Activated CD4-positive, alpha-beta T cell treated with anti-CD3 and anti-CD28 coated beads, Interleukin-2, amount 50 U/mL, for 48 hours (primary cell): ENCODE results near the gene TGM2.

Experiments used
- DNase-seq, 2 experiments: peaks; one replicate each; pipeline ENCODE4 v3.0.0-alpha.2; 2020

Gene TGM2

DNA sequence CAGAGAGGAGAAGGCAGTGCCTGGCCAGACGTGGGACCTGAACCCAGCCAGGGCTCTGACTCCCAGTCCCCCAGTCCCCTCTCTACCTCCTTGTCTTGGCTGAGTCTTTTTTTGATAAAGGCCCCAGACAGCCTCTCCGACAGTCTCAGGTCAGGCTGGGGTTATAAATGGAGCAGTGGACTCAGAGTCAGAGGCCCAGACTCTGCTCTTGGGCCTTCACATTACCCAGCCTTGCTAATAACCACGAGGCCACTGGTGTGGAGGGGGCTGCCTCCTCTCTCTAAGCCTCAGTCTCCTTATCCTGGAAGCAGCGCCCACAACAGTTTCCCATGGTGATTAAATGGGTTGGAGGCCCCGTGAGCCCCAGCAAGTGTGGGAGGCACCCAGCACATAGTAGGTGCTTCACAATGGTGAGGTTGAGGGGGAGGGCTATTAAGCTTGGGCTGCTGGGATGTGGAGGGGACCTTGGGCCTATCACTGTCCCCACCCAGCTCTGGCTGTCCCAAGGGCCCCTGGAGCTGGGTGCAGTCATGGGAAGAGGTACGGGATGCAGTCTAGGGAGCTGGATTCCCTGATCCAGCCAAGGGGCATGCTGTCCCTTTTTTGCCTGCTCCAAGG, 35.7 kb downstream of the TGM2 start:
- DNase-seq: no peak

DNA sequence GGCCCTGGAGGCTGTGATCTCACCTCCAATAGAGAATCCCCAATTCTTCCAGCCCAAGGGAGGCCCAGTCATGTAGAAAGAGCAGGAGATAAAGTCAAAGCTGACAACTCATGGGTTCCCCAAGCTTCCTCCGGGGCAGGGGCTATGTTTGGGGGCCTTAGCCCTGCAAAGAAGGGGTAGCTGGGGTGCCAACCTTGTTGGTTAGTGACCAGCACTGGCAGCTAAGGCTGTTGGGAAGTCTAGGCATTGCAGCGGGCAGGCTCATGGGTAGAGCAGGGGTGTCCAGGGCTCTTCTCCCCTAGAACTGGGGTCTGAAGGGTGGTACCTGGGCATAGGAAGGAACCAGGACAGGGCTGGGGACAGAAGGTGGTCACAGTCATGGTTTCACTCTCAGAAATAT, 36.4 kb downstream of the TGM2 start:
- no peak for DNase-seq

DNA sequence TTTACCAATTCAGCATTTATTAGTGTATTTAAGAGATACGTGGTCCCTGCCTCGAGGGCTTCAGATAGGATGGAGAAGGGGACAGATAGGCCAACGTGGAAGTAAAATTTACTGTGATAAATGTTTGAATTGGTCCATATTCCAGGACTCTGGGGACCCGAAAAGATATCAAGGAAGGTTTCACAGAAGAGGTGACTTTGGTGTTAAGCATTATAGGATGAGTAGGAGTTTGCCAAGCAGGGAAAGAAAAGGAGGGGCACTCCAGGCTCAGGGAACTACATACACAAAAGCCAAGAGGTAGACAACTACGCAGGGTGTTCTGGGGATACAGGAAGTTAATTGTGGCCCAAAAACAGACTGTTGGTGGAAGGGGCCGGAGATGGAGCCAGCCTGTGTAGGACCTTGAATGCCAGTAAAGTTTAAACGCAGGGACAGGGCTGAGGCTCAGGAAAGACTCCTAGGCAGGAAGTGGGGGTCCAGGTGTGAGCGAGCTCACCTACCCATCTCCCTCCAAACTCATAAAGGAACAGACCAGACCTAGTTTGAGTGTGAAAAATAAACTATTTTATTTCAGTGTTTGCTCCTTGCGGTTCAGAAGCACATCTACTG, 37.0 kb downstream of the TGM2 start:
- no peak for DNase-seq

DNA sequence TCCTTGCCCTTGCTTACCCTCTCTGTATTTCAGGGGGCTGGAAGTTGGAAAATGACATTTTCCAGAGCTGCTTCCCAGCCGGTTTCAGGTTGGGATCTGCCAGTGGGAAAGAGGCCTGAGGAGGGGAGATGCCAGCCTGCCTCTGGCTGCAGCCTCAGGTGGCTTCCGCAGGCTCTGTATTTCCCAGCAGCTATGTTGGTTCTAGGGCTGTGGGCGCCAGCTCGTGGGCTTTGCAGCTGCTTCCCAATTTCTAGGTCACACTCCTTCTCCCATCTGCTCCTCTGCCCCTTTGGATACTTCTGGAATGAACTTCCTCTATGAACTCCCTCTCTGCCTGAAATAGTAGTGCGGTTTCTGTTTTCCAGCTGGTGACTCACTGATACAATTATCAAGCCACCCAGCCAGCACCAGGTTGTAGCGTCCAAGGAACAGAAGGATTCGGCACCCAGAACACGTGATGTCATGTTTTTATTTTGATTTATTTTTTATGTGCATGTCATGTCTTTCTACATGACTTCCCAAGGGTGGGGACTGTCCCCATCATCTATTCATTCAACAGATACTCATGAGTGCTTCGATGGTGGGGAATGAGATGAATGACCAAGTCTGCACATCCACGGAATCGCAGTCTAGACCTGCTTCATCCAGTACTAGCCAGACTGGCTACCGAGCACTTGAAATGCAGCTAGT, 38.0 kb downstream of the TGM2 start:
- DNase-seq: no peak

DNA sequence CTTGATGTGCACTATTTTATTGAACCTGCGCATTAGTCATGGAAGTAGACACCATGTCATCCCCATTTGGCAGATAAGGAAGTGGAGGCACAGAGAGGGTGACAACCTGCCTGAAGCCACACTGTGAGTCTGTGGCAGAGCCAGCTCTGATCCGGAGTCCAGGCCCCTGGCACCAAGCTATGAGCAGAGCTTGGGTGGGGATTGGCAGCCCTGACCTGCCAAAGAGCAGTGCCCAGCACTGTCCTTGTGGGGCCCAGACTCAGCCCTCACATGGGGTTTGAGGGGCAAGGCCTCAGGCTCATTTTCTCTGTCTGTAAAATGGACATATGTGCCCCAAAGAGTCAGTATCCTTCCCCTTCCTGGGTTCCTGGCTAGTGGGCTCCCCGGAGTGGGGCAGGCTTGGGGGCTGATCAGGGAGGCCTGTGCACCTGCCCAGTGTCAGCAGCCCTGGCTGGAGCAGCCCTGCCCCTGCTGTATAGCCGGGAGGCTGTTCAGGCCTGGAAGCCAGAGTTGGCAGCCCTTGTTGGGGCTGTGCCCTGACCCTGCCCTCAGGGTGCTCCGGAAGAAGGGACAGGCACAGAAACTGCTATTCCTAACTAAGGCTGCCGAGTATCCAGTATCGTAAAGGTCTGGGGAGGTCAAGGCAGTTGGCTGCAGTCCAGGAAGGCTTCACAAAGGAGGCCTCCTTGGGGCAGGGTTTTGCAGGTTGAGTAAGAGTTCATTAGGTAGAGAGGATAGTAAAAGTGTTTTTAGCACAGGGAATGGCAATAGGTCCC, 38.7 kb downstream of the TGM2 start:
- no peak for DNase-seq

DNA sequence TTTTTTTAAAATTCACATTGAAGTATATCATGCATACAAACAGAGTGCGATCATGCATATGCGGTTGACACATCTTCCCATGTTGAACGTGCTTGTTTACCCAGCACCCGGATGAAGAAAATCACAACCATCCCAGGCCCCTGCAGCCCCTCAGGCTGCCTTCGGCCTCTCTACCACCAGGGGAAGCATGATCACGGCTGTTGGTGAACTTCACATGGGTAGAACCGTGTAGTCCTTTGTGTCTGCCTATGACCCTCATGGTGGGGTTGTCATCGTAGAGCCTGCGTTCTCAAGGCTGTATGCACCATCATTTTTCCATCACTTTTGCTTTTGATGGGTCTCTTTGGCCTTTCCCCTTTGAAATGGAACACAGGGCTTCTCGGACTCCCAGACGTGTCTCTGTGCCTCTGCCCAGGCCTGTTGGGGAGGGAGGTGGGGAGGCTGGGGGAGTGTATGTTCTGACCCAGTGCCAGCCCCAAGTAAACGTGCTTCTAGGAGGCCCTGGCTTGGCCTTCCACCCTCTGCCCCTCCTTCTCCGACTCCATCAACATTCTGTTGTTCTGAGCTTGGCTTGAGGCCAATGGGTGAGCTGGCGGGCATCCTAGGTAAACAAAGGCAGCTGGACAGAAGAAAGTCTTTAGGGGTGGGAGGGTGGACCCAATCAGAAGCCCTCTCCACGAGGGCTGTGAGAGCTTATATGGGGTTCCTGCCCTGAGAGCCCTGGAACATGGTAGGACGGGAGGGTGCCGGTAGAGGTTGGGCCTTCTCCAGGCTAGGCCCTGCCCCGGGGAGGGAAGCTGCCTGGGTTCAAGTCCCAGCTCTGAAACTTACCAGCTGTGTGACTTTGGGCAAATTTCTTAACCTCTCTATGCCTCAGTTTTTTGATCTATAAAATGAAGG, 39.7 kb downstream of the TGM2 start:
- DNase-seq: no peak

DNA sequence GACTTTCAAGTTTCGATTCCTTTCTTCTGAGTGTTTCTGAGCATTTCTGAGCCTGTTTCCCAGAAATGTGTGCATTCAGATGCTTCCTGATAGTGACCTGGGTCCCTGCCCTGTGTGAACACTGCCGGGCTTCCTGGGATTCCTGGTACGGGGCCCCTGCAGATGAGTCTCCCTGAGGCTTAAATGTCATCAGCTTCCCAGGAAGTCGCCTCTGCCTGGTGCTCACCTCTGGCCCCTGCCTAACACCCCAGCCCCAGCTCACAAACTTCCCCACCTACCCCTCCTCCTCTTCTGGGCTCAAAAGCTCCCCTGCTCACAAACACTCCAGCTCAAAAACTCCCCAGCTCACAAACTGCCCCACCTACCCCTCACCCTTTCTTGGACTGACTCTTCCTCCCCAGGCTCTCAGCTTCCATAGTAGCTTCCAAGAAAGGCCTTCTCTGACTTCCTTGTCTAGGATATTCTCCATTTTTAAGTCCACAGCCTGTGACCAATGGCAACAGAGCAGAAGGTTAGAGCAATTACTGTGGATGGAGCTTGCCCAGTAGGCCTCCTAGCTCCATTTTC, 42.0 kb downstream of the TGM2 start:
- no peak for DNase-seq

DNA sequence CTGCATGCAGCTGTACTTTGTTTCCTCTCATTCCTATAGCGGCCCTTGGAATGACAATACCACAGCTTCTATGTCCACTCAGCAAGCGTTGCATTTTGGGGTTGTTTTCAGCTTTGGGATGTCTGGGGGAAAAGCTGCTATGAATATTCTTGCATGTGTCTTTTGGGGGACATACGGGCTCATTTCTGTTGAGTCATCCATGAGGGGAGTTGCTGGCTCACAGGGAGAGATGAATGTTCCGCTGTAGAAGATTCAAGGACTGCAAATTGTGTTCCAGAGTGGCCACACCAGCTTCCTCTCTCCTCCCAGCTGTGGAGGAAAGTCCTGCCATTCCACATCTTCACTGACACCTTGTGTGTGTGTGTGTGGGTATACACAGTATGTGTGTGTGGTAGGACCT, 43.3 kb downstream of the TGM2 start:
- no peak for DNase-seq

DNA sequence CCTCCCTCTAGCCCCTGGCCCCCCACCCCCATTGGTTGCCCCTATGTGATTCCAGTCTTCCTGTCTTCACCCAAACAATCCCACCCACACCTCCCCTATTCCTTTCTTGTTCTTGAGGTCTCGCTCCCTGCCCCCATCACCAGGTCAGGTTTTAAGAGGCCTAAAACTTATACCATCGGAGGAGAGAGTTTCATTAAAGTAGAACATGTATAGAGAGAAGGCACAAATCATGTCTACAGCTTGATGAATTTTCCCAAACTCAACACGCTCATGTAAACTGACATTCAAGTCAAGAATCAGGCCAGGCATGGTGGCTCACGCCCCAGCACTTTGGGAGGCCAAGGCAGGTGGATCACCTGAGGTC, 44.5 kb downstream of the TGM2 start:
- no peak for DNase-seq

DNA sequence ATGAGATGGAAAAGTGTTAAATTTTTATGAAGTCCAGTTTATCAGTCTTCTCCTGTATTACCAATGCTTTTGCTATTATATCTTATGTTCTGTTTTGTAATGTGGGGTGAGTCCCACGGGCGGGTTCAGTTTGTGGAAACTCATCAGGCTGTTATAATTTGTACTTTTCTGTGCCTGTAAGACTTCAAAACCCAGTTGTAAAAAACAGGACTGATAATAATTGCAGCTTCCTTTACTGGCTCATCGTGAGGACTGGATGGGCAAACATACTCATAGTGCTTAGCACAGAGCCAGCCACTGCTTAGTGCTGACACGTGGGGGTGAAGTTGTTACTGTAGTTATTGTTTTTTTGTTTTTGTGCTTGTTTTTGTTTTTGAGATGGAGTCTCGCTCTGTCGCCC, 45.6 kb downstream of the TGM2 start:
- no peak for DNase-seq

DNA sequence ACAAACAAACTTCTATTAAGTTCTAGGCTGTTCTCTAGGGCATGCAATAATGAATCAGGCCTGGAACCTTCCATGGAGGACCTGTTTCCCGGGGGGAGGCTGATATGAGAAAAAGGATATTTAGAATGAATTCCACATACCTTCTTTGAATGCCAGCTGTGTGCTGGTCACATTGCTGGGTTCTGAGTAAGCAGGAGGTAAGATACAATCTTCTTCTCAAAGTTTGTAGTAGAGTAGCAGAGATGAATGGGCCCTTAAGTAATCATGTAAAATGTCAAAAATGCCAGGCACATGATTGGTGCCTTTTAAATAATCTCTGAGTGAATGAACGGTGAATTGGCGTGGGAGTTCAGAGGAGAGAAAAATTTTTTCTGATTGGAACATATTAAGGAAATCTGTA, 47.4 kb downstream of the TGM2 start:
- no peak for DNase-seq

DNA sequence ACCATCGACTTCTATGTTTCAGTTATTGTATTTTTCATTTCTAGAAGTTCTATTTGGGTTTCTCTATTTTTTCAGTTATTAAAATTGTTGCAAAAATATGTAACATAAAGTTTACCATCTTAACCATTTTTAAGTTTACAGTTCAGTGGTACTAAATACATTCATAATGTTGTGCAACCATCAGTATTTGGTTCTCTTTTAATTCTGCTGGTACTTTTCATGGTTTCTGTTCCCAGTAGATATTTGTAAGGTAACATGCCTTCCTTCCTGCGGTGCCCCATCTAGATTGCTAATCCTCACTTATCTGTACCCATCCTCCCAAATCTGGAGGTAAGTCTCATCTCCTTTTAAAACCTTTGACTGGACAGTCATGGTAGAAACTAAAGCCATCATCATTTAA, 47.9 kb downstream of the TGM2 start:
- no peak for DNase-seq

DNA sequence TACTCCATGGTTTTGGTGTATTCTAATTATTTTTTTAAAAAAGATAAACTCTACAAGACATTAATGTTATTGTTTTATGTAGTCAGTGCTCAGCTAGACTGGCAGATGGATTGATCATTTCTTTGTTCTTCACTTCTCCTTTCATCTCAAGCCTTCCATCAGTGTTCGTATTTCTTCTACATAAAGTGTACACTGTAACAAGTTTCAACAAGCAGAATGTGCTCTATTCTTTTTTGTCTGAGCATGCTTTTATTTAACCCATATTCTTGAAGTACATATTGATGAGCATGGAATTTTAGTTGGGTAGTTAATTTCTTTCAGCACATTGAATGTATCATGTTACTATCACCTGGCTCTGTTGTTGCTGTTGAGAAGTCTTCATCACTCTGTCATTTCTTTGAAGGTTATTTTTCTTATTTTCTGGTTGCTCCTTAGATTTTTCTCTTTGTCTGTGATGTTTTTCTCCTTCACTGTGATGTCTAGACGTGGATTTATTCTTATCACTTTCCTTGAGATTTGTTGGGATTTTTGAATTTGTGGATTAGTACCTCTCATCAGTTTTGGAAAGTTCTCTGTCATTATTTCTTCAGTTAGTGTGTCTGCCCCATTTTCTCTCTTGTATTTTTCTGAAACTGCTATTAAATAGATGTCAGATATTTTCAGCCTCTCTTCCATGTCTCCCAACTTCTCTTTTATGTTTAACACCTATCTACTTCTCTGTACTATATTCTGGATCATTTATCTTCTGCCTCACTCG, 48.5 kb downstream of the TGM2 start:
- no peak for DNase-seq

DNA sequence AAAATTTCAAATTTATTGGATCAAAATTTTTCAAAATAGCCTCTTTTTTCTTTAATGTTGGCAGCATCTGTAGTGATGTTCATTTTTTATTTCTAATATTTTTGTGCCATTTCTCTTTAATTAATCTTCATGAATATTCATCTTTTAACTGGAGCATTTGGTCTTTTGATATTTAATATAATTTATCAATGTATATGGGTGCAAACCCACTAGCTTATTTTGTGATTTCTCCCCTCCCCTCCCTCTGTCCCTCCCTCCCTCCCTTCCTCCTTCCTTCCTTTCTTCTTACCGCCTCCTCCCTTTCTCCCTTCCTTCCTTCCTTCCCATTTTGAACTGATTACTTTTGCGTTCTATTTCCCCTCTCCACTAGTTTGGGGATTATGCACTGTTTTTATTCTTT, 49.2 kb downstream of the TGM2 start:
- DNase-seq: no peak

DNA sequence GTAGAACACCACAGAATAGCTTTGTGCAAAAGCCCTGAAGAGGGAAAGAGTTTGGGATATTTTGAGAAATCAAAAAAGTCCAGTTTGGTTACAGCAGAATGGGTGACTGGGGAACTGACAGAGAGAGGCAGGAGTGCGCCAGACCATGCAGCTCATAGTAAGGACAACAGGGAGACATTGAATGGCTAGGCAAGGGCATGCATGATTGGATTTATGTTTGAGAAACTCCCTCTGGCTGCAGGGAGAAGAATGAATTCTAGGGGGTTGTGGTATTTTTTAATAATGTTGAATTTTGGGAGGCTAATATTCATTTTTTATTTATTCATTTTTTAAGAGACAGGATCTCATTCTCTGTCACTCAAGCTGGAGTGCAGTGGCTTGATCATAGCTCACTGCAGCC, 49.9 kb downstream of the TGM2 start:
- no peak for DNase-seq

DNA sequence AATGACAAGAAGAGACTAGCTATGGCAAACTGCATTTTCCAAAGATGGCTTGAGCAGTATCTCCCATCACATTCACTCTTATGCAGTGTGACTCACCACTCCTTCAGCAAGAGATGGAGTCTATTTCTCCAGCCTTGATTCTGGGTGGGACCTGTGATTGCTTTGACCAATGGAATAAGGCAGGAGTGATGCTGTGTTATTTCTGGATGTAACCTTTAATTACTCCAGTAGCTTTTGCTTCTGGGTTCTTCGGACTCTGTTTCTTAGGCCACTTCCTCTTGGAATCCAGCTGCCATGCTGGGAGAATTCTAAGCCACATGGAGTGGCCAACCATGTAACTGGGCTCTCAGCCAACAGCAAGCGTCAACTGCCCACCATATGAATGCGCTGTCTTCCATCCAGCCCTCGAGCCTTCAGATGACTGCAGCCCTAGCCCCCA, 50.7 kb downstream of the TGM2 start:
- no peak for DNase-seq

DNA sequence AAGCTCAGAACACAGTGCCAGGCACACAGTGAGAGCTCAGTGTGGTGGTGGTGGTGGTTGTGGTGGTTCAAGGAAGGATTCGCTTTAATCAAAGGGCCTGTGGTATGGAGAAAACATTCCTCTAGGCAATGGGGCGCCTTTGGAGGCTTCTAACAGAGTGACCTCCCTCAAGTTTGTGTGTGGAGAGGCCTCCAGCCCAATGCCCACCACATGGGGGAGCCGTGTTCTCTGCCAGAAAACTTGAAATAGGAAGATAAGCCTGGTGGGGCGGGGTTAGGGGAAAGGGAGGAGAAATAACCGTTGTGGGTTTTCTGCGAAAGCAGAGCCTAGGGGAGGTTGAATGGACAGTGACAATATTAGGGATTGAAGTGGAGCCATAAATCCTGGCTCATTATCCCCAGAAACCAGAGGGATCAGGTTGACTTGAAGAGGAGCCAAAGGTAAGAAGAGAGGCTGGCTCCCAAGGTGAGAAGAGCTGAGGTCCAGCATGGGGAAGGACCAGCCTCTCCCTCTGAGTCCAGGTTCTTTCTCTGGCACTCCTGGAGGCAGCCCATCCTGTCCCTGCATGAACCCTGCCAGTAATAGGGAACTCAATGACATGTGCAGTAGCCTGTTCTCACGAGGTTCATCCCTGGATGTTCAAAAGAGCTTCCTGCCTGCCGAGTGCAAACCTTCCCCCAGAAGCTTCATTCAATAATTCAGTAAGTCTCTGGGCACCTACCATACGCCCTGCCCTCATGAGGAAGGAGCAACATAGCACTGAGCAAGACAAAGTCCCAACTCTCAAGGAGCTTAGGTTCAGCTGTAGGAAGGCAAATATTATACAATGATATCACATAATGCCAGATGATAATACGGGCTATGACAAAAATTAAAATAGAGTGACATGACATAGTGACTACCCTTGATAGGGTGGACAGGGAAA, 51.4 kb downstream of the TGM2 start:
- peak; percentile 7 to 19 for DNase-seq

DNA sequence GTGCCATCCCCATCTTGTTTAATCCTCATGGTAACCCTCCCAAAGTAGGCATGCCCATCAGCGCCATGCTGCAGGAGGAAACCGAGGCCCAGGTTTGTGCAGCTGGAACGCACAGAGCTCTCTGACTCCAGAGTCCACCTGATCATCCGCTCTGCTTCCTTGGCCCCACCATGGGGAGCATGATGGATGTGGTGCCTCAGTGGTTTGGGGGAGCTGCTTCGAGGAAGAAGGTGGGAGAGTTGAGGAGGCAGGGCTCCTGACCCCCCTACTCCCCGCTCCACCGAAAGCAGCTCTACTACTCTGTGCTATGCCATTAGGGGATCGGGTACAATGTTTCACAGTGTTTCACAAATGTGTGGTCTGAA, 52.2 kb downstream of the TGM2 start:
- no peak for DNase-seq

DNA sequence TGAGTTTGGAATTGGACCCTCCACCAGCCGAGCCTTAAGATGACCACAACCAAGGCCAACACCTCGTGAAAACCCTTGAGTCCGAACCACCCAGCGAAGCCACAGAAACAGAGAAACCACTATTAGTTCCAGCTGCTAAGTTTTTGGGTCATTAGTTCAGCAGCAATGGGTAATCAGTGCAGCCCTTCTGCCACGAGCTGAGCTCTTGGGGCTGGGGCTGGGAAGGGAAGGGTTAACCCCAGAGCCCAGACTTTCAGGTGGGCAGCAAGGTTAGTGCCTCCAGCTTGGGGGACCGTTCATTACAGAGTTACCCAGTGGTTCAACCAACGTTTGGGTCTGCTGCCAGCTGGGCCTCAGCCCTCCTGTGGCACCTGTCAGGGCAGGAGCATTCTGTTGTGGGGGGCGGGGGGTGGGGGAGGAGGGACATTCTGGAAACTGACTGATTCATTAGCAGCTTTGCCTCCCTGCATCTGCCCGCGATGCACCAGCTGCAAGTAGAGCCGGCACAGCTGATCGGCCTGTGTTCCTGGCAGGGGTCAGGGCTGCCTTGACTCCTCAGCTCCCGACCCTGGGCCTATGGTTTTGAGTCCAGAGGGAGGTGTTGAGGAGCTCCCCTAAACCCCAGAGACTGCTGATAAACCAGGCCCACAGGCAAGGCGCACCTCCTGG, 52.7 kb downstream of the TGM2 start:
- no peak for DNase-seq
